ENCODE measurements around the gene C5orf15.

Gene C5orf15

GRCh38 chr5:133968204-133968980, at the start of gene C5orf15:
C5orf15 (minus strand) TSS chr5:133968625; CDS start chr5:133968584, 41 bp downstream.
- DNase-seq: peak; percentile 92

GRCh38 chr5:134008266-134008749, 39.9 kb upstream of the C5orf15 start:
- no peak for DNase-seq

GRCh38 chr5:134007581-134008265, 39.3 kb upstream of the C5orf15 start:
- DNase-seq: no peak

- no peak for DNase-seq
Observed at GRCh38 chr5:134006115-134006514, 37.7 kb upstream of the C5orf15 start.

GRCh38 chr5:134005417-134006061, 37.1 kb upstream of the C5orf15 start:
- DNase-seq: no peak

GRCh38 chr5:134004626-134005416, 36.4 kb upstream of the C5orf15 start, which contains the start of gene VDAC1:
VDAC1 (minus strand) TSS chr5:134004975; CDS start chr5:133993012, 11,963 bp downstream.
- no peak for DNase-seq

- DNase-seq: no peak
Observed at GRCh38 chr5:134003817-134004625, 35.6 kb upstream of the C5orf15 start.

GRCh38 chr5:134003064-134003816, 34.8 kb upstream of the C5orf15 start:
- DNase-seq: no peak

GRCh38 chr5:134001938-134002731, 33.7 kb upstream of the C5orf15 start:
- no peak for DNase-seq

- DNase-seq: no peak
Observed at GRCh38 chr5:134000696-134001453, 32.5 kb upstream of the C5orf15 start.

- no peak for DNase-seq
Observed at GRCh38 chr5:134000091-134000511, 31.7 kb upstream of the C5orf15 start.

GRCh38 chr5:133998807-133999206, 30.4 kb upstream of the C5orf15 start:
- DNase-seq: no peak

GRCh38 chr5:133998042-133998441, 29.6 kb upstream of the C5orf15 start:
- no peak for DNase-seq

- DNase-seq: no peak
Observed at GRCh38 chr5:133996683-133997252, 28.3 kb upstream of the C5orf15 start.

GRCh38 chr5:133995883-133996563, 27.6 kb upstream of the C5orf15 start:
- DNase-seq: no peak

- DNase-seq: no peak
Observed at GRCh38 chr5:133995341-133995740, 26.9 kb upstream of the C5orf15 start.

- DNase-seq: peak; percentile 88
Observed at GRCh38 chr5:133994990-133995333, 26.5 kb upstream of the C5orf15 start.

GRCh38 chr5:133994297-133994989, 26.0 kb upstream of the C5orf15 start:
- DNase-seq: no peak
